ENCODE results near the gene DBNDD1.

DBNDD1 gene

DNA sequence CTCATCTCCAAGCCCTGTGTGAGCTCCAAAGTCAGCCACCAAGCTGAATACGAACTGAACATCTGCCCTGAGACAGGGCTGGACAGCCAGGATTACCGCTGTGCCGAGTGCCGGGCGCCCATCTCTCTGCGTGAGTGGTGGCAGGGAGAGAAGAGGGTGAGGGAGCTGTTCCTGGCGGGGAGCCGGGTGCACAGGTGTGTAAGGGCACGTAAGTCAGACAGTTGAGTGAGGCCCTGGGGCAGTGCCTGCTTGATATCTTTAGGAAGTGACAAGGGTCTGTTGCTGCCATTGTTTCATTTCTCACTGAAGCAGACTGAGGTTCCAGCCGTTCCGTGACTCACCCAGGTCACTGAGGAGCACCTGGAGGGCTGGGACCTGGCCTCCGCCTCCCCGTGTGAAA is 58.3 kb downstream of the DBNDD1 start:
- DNase-seq (ENCODE audit: low spot score), result no peak

DNA sequence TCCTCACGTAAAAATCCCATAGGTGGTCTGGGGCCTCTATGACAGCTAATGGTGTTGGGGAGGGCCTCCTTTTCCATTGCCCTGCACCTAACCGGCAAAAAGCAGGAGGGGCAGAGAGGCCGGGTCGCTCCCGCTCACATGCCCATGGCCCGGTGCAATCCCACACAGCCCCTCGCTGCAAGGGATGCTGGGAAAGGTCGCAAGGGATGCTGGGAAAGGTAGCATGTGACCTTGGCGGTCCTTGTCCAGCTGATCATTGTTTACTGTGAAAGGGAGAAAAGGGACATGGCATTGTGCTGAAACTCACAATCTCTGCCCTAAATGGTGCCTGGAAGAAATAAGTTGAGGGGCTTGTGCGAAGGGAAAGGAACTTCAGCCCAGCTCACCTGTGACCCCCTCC is 60.7 kb downstream of the DBNDD1 start:
- DNase-seq (ENCODE audit: low spot score), result no peak

DNA sequence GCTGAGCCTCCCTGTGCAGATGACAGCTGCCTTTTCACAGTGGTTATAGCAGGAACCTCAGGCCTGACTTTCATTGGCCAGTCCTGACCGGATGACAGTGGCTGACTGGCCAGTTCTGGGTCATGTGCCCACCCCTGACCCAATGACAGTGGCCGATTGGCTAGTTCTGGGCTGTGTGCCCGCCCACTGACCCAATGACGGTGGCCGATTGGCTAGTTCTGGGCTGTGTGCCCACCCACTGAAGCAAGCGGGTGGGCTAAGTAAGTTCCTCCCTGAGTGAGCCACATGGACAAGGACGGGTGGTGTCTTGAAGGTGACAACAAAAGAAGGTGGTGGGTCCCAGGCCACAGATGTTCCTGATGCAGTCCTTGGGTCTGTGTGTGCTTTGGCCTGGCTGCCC is 61.2 kb downstream of the DBNDD1 start:
- peak; percentile 39 for DNase-seq (ENCODE audit: low spot score)

DNA sequence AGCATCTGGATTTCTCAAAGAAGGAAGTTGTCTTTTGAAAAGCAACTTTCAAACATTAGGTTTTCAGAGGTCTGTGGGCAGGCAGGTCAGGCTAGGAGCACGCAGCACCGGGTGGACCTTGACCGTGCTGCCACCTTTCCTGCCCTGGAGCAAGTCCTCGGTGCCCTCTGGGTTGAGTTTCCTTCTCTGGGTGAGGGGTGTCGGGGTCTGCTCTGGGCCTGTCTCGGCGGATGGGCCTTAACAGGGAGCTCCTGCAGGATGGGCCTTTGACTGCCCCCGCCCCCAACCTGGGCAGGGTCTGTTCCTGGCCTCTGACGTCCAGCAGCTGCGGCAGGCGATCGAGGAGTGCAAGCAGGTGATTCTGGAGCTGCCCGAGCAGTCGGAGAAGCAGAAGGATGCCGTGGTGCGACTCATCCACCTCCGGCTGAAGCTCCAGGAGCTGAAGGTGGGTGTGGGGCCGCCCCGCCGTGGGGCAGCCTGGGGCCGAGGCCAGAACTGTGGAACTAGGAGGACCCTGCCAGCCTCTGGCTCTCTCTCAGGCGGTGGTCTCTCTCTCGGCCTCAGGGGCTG is 62.0 kb downstream of the DBNDD1 start:
- no peak for DNase-seq (ENCODE audit: low spot score)

DNA sequence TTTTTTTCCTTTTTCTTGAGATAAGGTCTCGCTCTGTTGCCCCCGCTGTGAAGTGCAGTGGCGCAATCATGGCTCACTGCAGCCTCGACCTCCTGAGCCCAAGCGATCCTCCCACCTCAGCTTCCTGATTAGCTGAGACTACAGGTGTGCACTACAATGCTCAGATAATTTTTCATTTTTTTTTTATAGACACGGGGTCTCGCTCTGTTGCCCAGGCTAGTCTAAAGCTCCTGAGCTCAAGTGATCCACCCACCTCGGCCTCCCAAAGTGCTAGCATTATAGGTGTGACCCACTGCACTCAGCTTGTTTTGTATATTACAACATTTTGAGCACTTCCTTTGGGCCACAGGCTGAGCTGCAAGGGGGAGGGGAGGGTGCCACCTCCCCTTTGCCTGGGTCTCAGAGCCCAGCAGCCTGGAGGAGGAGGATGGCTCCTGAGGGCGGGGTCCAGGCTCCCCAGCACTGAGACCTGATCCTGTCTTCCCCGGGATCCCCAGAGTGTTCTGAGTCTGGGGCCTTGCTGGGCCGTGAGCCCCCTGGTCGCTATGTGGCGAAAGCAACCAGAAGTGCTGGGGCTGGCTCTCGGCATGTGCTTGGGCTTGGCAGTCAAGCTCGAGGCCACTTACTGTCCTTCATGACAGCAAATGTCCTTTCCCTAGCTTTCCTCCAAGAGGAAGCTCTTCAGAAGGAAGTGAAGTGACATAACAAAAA is 62.6 kb downstream of the DBNDD1 start:
- no peak for DNase-seq (ENCODE audit: low spot score)

DNA sequence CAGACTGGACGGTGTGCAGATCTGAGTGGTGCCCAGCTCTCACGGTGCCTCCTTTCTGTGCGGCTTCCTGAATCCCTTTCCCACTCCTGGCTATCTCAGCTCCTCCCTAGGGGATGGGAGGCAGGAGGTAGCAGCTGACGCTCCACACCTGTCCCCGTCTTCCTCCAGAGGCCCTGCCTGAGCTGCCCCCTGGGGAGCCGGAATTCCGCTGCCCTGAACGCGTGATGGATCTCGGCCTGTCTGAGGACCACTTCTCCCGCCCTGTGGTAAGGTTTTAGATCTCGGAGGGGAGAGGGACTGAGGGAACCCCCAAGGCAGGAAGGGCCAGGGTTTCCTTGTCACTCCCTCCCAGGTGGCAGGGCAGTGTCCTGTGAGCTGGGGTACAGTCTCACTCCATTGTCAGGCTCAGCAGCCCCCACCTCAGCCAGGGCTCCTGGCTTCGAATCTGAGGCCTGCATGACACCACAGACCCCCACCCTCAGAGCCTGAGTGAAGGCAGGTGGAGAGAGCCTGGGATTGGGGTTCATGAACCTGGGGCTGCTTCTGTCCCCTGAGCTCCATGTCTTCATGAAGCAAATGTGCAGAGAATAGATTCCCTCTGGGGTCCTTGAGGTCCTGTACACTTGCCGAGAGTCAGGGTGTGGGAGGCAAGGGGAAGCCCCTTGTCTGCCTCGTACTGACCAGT is 64.1 kb downstream of the DBNDD1 start:
- DNase-seq (ENCODE audit: low spot score), result no peak
